PC-3 (cell line): ENCODE measurements around the gene ZACN. TPM values are rescaled to one million over a fixed set of nuclear protein-coding genes. Genes with fewer than 3 reads are reported as not detected.

Source experiments
- ATAC-seq: fragments of 200-7000 bp; cut with Tn5 transposase; 2 replicates; pipeline ENCODE4 v1.9.1; 2020; ENCODE audit warnings: mild to moderate bottlenecking, moderate library complexity
- BruUV-seq: library from RNA; stranded (reverse); fragments of 400-500 nt; replicated peaks from 2 replicates; lab custom pipeline; 2021; lab: Mats Ljungman, UMichigan
- CTCF ChIA-PET: fragments of 300-600 bp; sonication (Branson Sonifier 250); formaldehyde crosslinking; loops from one replicate; lab custom pipeline; 2022; ENCODE audit warnings: antibody characterized with exemption; lab: Charles Lee
- POLR2A ChIA-PET: fragments of 300-600 bp; sonication (Branson Sonifier 250); formaldehyde crosslinking; loops from one replicate; lab custom pipeline; 2022; ENCODE audit warnings: antibody characterized with exemption; ENCODE audit not compliant: unreplicated experiment; lab: Charles Lee
- DNase-seq: peaks from one replicate; pipeline ENCODE4 v3.0.0-alpha.2; 2015
- H2AFZ ChIP-seq: fragments of 300-600 bp; sonication (generic); 2 replicates; pipeline ENCODE4 v1.6.0; 2016; ENCODE audit warnings: antibody characterized with exemption, low read length
- H3F3A ChIP-seq: fragments of 300-600 bp; sonication (generic); one replicate; pipeline ENCODE4 v1.6.0; 2017; ENCODE audit warnings: antibody characterized with exemption, low read length, control low read depth, mild to moderate bottlenecking; ENCODE audit not compliant: unreplicated experiment
- H3K27ac ChIP-seq: fragments of 300-600 bp; sonication (generic); 2 replicates; pipeline ENCODE4 v1.5.1; 2016; ENCODE audit warnings: mild to moderate bottlenecking, low read length
- H3K27me3 ChIP-seq: fragments of 300-600 bp; sonication (generic); 2 replicates; pipeline ENCODE4 v1.6.1; 2016; ENCODE audit warnings: low read length, mixed read lengths
- H3K36me3 ChIP-seq: fragments of 300-600 bp; sonication (generic); 2 replicates; pipeline ENCODE4 v1.6.1; 2016; ENCODE audit warnings: low read depth, mixed run types, low read length, mixed read lengths
- H3K4me1 ChIP-seq: fragments of 300-600 bp; sonication (generic); 2 replicates; pipeline ENCODE4 v1.5.1; 2016; ENCODE audit warnings: low read length; ENCODE audit not compliant: insufficient read depth
- H3K4me2 ChIP-seq: fragments of 300-600 bp; sonication (generic); 2 replicates; pipeline ENCODE4 v1.6.0; 2016; ENCODE audit warnings: low read length
- H3K4me3 ChIP-seq: fragments of 300-600 bp; sonication (generic); 2 replicates; pipeline ENCODE4 v1.5.1; 2016; ENCODE audit warnings: mild to moderate bottlenecking, low read length, mixed read lengths
- H3K79me2 ChIP-seq: fragments of 300-600 bp; sonication (generic); 2 replicates; pipeline ENCODE4 v1.6.1; 2017; ENCODE audit warnings: low read length, mixed read lengths
- H3K9ac ChIP-seq: fragments of 300-600 bp; sonication (generic); 2 replicates; pipeline ENCODE4 v1.6.0; 2016; ENCODE audit warnings: mild to moderate bottlenecking, low read length
- H3K9me2 ChIP-seq: fragments of 300-600 bp; sonication (generic); replicated peaks from 2 replicates; pipeline ENCODE4 v1.6.1; 2016; ENCODE audit warnings: mixed run types, low read length, mixed read lengths
- H3K9me3 ChIP-seq: fragments of 300-600 bp; sonication (generic); 2 replicates; pipeline ENCODE4 v1.6.1; 2016; ENCODE audit warnings: low read length, mixed read lengths
- H4K20me1 ChIP-seq: fragments of 300-600 bp; sonication (generic); 2 replicates; pipeline ENCODE4 v1.6.1; 2016; ENCODE audit warnings: low read length, mixed read lengths
- CTCF ChIP-seq: fragments of 300-600 bp; sonication (generic); conservative IDR thresholded peaks from 2 replicates; pipeline ENCODE4 v1.5.1; 2017; ENCODE audit warnings: antibody characterized with exemption, low read depth, mild to moderate bottlenecking, low read length
- EZH2 ChIP-seq: fragments of 300-600 bp; sonication (generic); IDR thresholded peaks from one replicate; pipeline ENCODE4 v1.6.1; 2017; ENCODE audit warnings: antibody characterized with exemption, mild to moderate bottlenecking, low read length; ENCODE audit not compliant: unreplicated experiment
- EZH2phosphoT487 ChIP-seq: fragments of 300-600 bp; sonication (generic); IDR thresholded peaks from 2 replicates; pipeline ENCODE4 v1.6.1; 2018; ENCODE audit warnings: mild to moderate bottlenecking, antibody characterized with exemption, low read length, borderline replicate concordance
- intact Hi-C: fragments of 100-400 bp; cut with micrococcal nuclease; formaldehyde crosslinking; loops from 2 replicates; pipeline ENCODE4 v1.9.0; 2023
- total RNA-seq: library from RNA; depleted of rRNA; stranded (reverse); fragments of >200 nt; gene quantifications from 2 replicates; pipeline ENCODE4 v1.2.3, GENCODE V29; 2014

ZACN gene
- total RNA-seq, 1 experiment from 2014 or later: 0.11 TPM

- no peak overlapping the region for H3K4me2 ChIP-seq
- no peak overlapping the region for H3K27ac ChIP-seq
- H3K4me1 ChIP-seq: peaks cover 12% of the 10 kb centered on the region
- no peak overlapping the region for H2AFZ ChIP-seq
- intact Hi-C loops: no loop called here
- no peaks in the 10 kb centered on the region for H3K27me3 ChIP-seq
- H3K4me3 ChIP-seq: no peak overlapping the region
- BruUV-seq: no TSS peak
- no peaks in the 10 kb centered on the region for H3F3A ChIP-seq
- no peaks in the 10 kb centered on the region for H3K79me2 ChIP-seq
- H3K36me3 ChIP-seq: no peaks in the 10 kb centered on the region
- ChIA-PET CTCF (no interaction called here), POLR2A (no interaction called here)
- no peak for DNase-seq
- ATAC-seq: no peak
- H3K9me2 ChIP-seq: no peaks in the 10 kb centered on the region
- TF ChIP-seq EZH2phosphoT487 (no peak), EZH2 (no peak), CTCF (no peak)
- H4K20me1 ChIP-seq: no peaks in the 10 kb centered on the region
- H3K9ac ChIP-seq: no peak overlapping the region
- H3K9me3 ChIP-seq: no peaks in the 10 kb centered on the region
These were observed 51.5 kb downstream of the ZACN start for GRCh38 chr17:76130473-76130872.

DNA sequence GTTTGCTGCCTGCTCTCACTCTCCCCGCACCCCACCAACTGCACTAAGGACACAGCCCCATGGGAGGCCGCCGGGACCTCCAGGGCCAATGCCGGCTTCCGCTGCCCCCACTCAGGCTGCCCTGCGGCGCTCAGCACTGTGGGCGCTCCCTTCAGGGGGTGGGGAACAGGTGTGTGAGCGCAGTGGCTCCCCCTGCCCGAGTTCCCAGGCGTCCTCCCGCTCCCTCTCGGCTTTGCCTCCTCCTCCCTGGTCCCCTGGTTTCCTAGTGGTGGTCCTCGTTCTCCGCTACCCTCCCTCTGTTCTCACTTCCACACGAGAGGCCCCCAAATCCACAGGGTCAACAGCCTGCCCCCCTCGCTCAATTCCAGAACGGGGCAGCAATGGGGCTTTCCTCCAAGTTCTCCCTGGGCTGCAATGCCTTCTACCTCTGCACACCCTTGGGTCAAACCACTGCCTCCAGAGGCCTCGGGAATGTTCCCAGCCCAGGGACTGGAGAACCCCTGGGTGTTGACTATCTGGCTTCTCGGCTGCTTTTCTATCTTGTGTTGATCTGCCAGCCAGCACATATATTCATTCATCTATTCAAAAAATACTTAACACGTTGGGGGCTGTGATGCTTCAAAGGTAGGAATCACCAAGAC, 52.2 kb downstream of the ZACN start:
- no TSS peak for BruUV-seq
- Histone ChIP-seq H3K9ac (no peak overlapping the region), H3K4me1 (peaks cover 12% of the 10 kb centered on the region), H4K20me1 (no peaks in the 10 kb centered on the region), H3K79me2 (no peaks in the 10 kb centered on the region), H3F3A (no peaks in the 10 kb centered on the region), H3K4me2 (no peak overlapping the region), H2AFZ (no peak overlapping the region), H3K27ac (no peak overlapping the region), H3K9me3 (no peaks in the 10 kb centered on the region), H3K27me3 (no peaks in the 10 kb centered on the region), H3K4me3 (no peak overlapping the region), H3K9me2 (no peaks in the 10 kb centered on the region), H3K36me3 (no peaks in the 10 kb centered on the region)
- ChIA-PET POLR2A (no interaction called here), CTCF (no interaction called here)
- DNase-seq: no peak
- intact Hi-C loops: no loop called here
- TF ChIP-seq CTCF (no peak), EZH2 (no peak), EZH2phosphoT487 (no peak)
- no peak for ATAC-seq
